Aortic smooth muscle cell (primary cell): ENCODE results near the gene ATRNL1. TPM values are rescaled to one million over a fixed set of nuclear protein-coding genes. Genes with fewer than 3 reads are reported as not detected.

Experiments used
- total RNA-seq: library from RNA; depleted of rRNA; stranded (reverse); fragments of >200 nt; gene quantifications from 2 replicates; pipeline ENCODE4 v1.2.3, GENCODE V29; 2014

ATRNL1 gene
- 4.9 and 5.0 TPM in 2 replicates for total RNA-seq

GRCh38 chr10:115093286-115093775, at the start of gene ATRNL1:
Gene ATRNL1 (plus strand): TSS chr10:115093365. CDS start chr10:115093751, 386 bp downstream.

Other genes with a start within 250 kb of the ATRNL1 start
- 27.7 and 29.1 TPM in 2 replicates for gene TRUB1, start 155.2 kb upstream of the ATRNL1 start, total RNA-seq